Loucy (cell line): ENCODE data around the gene ASB1.

Experiments
- H2AFZ ChIP-seq: fragments of 200-600 bp; sonication (generic); 2 replicates; pipeline ENCODE4 v1.6.0; 2016; ENCODE audit warnings: antibody characterized with exemption, mild to moderate bottlenecking, low read length, moderate library complexity
- H3F3A ChIP-seq: fragments of 200-600 bp; 2 replicates; pipeline ENCODE4 v1.6.0; 2016; ENCODE audit warnings: antibody characterized with exemption, low read depth, mild to moderate bottlenecking
- H3K27me3 ChIP-seq: fragments of 200-600 bp; sonication (generic); 2 replicates; pipeline ENCODE4 v1.6.1; 2014; ENCODE audit warnings: low read length, mild to moderate bottlenecking; ENCODE audit not compliant: insufficient read depth, poor library complexity, severe bottlenecking
- H3K36me3 ChIP-seq: fragments of 200-600 bp; sonication (generic); 2 replicates; pipeline ENCODE4 v1.6.1; 2016; ENCODE audit warnings: low read length; ENCODE audit not compliant: insufficient read depth
- H3K4me1 ChIP-seq: fragments of 200-600 bp; sonication (generic); 2 replicates; pipeline ENCODE4 v1.5.1; 2014; ENCODE audit warnings: low read length, mild to moderate bottlenecking; ENCODE audit not compliant: insufficient read depth, poor library complexity, severe bottlenecking
- H3K4me2 ChIP-seq: fragments of 200-600 bp; sonication (generic); 2 replicates; pipeline ENCODE4 v1.6.0; 2014; ENCODE audit warnings: antibody characterized with exemption, low read length, low read depth, mild to moderate bottlenecking; ENCODE audit not compliant: poor library complexity, severe bottlenecking
- H3K4me3 ChIP-seq: fragments of 200-600 bp; sonication (generic); 2 replicates; pipeline ENCODE4 v1.5.1; 2014; ENCODE audit warnings: low read length, mild to moderate bottlenecking, mixed read lengths; ENCODE audit not compliant: poor library complexity, severe bottlenecking
- H3K79me2 ChIP-seq: fragments of 200-600 bp; sonication (generic); 2 replicates; pipeline ENCODE4 v1.6.1; 2014; ENCODE audit warnings: low read length; ENCODE audit not compliant: insufficient read depth
- H3K9ac ChIP-seq: fragments of 200-600 bp; sonication (generic); 2 replicates; pipeline ENCODE4 v1.6.0; 2014; ENCODE audit warnings: mild to moderate bottlenecking, low read depth, low read length, moderate library complexity; ENCODE audit not compliant: poor library complexity, severe bottlenecking
- H3K9me2 ChIP-seq: fragments of 200-600 bp; sonication (generic); replicated peaks from 2 replicates; pipeline ENCODE4 v1.6.1; 2016; ENCODE audit warnings: low read depth, low read length, mixed read lengths
- H3K9me3 ChIP-seq: fragments of 200-600 bp; sonication (generic); 2 replicates; pipeline ENCODE4 v1.6.1; 2014; ENCODE audit warnings: mild to moderate bottlenecking, antibody characterized with exemption, low read length, low read depth; ENCODE audit not compliant: insufficient read depth
- H4K20me1 ChIP-seq: fragments of 200-600 bp; sonication (generic); 2 replicates; pipeline ENCODE4 v1.6.0; 2014; ENCODE audit warnings: antibody characterized with exemption, low read length, mild to moderate bottlenecking; ENCODE audit not compliant: insufficient read depth, poor library complexity, severe bottlenecking
- CTCF ChIP-seq: fragments of 200-600 bp; sonication (generic); conservative IDR thresholded peaks from 2 replicates; pipeline ENCODE4 v1.5.1; 2014; ENCODE audit warnings: mild to moderate bottlenecking, antibody characterized with exemption, low read length
- EZH2phosphoT487 ChIP-seq: fragments of 200-600 bp; IDR thresholded peaks from 2 replicates; pipeline ENCODE4 v1.6.1; 2018; ENCODE audit warnings: antibody characterized with exemption, mild to moderate bottlenecking, moderate library complexity, borderline replicate concordance

ASB1 gene

GRCh38 chr2:238418196-238418998, 8.3 kb upstream of the ASB1 start:
- Histone ChIP-seq H3K79me2 (no peaks in the 10 kb centered on the region), H3K9me2 (no peaks in the 10 kb centered on the region), H3F3A (no peaks in the 10 kb centered on the region), H4K20me1 (no peaks in the 10 kb centered on the region), H3K36me3 (no peaks in the 10 kb centered on the region), H3K4me3 (no peak overlapping the region), H2AFZ (no peak overlapping the region), H3K9ac (no peak overlapping the region), H3K9me3 (peaks cover 9% of the 10 kb centered on the region; the same call in 1 of the 2 replicates), H3K4me2 (no peak overlapping the region), H3K4me1 (peaks cover 9% of the 10 kb centered on the region), H3K27me3 (no peaks in the 10 kb centered on the region)
- no peak for TF ChIP-seq CTCF
- no peak for TF ChIP-seq EZH2phosphoT487

- H2AFZ ChIP-seq: no peak overlapping the region
- H3K27me3 ChIP-seq: no peaks in the 10 kb centered on the region
- H3K9me2 ChIP-seq: no peaks in the 10 kb centered on the region
- TF ChIP-seq CTCF (no peak), EZH2phosphoT487 (no peak)
- H3K9me3 ChIP-seq: peaks cover 9% of the 10 kb centered on the region; the same call in 1 of the 2 replicates
- H3K4me3 ChIP-seq: no peak overlapping the region
- H3K36me3 ChIP-seq: no peaks in the 10 kb centered on the region
- H3K4me1 ChIP-seq: peaks cover 9% of the 10 kb centered on the region
- no peaks in the 10 kb centered on the region for H4K20me1 ChIP-seq
- no peak overlapping the region for H3K4me2 ChIP-seq
- H3K9ac ChIP-seq: no peak overlapping the region
- H3F3A ChIP-seq: no peaks in the 10 kb centered on the region
- no peaks in the 10 kb centered on the region for H3K79me2 ChIP-seq
Measured at GRCh38 chr2:238418999-238419546, 7.7 kb upstream of the ASB1 start.

- no peak overlapping the region for H3K4me2 ChIP-seq
- no peaks in the 10 kb centered on the region for H4K20me1 ChIP-seq
- H3K27me3 ChIP-seq: no peaks in the 10 kb centered on the region
- H2AFZ ChIP-seq: no peak overlapping the region
- H3K4me3 ChIP-seq: no peak overlapping the region
- H3K79me2 ChIP-seq: no peaks in the 10 kb centered on the region; the same call in 1 of the 2 replicates
- H3K9me2 ChIP-seq: no peaks in the 10 kb centered on the region
- no peaks in the 10 kb centered on the region for H3K36me3 ChIP-seq
- no peak overlapping the region for H3K9ac ChIP-seq
- no peaks in the 10 kb centered on the region for H3F3A ChIP-seq
- peaks cover 6% of the 10 kb centered on the region for H3K4me1 ChIP-seq
- H3K9me3 ChIP-seq: peaks cover 9% of the 10 kb centered on the region; the same call in 1 of the 2 replicates
- no peak for TF ChIP-seq CTCF
- TF ChIP-seq EZH2phosphoT487: no peak
Measured at GRCh38 chr2:238420442-238420841, 6.3 kb upstream of the ASB1 start.
